Erythroblast (primary cell): Measurements from ENCODE around the gene MTG2.

ENCODE experiments used
- DNase-seq, 2 experiments: peaks; one replicate each; lab custom pipeline; 2025; lab: John Stamatoyannopoulos, UW
- GATA1 ChIP-seq: IDR thresholded peaks from 2 replicates; pipeline ENCODE4 v1.6.1; 2011; ENCODE audit warnings: low read depth, mild to moderate bottlenecking, control low read depth, low read length, moderate library complexity
- POLR2A ChIP-seq: IDR thresholded peaks from 2 replicates; pipeline ENCODE4 v1.6.1; 2011; ENCODE audit warnings: mild to moderate bottlenecking, low read length

Gene MTG2

DNA sequence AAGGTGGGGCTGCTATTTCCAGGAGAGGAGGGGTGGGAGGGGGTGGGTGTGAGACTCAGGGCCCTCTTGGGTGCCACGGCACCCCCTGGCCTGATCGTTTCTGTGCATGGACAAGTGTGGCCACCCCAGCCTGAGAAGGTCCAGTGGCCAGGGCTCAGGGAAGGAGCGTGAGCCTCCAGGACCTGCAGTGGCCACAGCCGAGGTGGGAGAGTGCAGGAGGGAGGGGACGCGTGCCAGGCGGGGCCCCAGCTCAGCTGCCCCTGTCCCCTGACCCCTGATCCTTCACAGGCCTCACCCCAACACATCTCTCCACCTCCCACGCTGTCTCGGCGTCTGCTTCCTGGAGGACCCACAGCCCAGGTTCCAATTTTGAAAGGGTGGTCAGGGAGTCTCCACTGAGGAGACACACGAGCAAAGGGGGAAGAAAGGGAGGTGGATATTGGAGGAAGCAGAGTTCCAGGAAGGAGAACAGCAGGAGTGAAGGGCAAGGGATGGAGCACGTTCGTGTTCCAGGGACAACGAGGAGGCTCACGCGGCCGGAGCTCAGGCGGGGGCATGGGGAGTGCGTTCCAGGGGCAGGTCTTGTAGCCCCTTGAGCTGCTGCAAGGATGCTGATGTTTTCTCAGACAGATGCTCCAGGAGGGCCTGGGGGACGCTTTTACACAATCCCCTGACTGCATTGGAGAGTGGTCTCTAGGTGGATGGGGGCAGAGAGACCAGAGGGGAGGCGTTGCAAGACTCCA lies 41.5 kb downstream of the MTG2 start:
- DNase-seq = no peak
- no peak for TF ChIP-seq POLR2A
- no peak for TF ChIP-seq GATA1

DNA sequence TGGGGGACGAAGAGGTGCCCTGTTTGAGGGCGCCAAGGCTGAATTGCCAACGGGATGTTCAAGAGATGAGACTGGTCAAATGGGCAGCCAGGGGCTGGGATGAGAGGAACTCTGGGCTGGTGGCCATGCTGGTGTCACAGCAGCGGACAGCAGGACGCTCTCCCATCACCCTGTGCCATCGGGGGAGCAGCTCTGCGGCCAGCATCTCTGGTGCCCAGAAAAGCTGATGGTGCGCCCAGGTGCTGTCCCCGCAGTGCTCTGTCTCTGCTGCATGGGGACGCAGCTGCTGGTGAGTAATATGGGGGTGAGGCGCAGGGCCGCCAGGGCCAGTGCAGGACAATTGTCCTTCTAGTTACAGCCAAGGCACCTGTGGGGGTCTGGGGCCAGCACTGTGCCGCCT lies 42.2 kb downstream of the MTG2 start:
- TF ChIP-seq POLR2A = no peak
- no peak for TF ChIP-seq GATA1
- DNase-seq = no peak

DNA sequence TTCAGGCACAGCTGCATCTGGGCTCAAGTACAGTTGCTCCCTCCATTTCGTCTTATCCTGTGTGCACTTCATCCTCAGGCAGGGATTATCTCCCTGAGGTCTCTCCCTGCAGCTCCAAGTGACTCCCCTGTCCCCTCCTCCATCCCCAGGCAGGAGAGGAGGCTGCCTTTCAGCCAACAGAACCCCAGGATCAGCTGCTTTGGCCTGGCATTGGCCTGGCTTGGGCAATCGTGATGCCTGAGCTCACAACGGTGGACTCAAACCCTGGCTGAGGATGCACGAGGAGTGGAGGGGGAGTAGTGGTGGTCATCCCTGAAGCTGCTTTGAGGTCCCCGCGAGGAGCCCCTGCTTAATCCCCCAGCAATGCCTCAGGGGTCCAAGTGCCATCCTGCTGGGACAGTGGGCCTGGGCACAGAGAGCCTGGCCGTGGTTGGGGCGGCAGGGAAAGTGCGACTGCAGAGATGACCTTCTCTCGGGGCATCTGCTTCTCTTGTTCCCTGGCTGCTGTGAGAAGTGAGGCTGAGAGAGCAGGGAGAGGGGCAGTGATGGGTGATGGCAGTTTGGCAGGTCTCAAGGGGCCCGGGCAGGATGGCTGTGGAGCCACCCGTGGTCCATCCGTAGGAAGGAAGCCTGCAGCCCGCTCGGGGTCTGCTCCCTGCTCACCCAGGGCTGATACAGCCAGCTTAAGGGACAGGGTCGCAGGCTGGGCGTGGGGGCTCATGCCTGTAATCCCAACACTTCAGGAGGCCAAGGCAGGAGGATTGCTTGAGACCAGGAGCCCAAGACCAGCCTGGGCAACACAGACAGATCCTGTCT lies 43.2 kb downstream of the MTG2 start:
- TF ChIP-seq POLR2A (no peak), GATA1 (no peak)

DNA sequence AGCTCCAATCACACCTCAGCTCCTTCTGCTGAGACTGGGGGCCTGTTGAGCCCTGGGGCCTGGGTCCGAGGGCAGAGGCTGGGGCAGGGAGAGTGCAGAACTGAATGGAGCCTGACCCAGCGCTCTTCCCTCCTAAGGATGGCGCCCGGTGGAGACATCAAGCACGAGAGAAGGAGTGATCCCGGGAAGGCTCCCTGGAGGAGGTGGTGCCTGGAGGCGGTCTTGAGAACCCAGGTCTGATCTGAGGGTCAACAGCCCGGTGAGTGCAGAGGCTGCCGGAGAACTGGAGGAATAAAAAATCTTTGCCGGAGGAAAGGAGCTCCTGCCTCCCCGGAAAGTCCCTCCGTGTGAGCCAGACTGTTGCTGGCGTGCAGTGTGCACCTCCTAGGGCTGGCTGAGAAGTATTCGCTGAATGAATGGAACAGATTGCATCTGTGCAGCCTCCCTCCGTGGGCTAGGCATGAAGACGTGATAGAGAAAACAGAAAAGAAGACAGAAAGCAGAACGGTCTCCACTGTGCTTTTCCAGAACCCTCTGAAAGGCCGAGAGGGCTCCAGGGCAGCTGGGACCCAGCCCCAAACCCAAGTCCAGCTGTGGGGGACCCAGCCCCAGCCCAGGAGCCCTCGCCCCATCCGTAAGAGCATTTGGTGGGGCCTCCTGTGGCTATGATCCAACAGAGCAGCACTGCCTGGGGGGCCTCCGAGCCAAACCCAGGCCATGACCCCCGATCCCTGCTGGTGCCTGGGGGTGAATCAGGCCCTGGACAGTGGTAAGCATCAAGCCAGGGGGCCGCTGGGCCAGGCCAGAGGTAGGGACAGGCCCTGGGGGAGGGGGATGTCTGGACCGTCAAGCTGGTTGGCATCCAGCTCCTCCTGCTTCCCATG lies 44.1 kb downstream of the MTG2 start:
- DNase-seq = no peak

More for the DNA sequence above, 43.2 kb downstream of the MTG2 start:
- DNase-seq = no peak

DNA sequence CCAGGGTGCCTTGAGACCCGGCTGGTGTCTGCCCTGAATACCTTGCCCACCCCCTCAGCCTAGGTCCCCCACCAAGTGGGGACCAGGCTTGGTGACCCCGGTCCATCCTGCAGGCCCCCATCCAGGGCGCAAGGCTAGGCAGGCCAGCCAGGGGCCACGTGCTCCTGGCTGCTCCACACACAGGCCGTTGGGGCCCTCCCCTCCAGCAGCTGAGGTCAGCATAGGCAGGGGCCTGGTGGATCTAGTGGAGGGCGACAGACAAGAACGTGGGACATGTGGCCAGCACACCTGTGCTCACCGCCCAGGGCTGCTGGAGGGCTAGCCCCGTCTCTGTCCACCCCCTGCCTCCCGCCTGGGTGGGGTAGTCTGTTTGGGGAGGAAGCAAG lies 44.8 kb downstream of the MTG2 start:
- DNase-seq = no peak
- TF ChIP-seq POLR2A = no peak
- TF ChIP-seq GATA1 = no peak

More for the DNA sequence above, 44.1 kb downstream of the MTG2 start:
- TF ChIP-seq GATA1 (no peak), POLR2A (no peak)

DNA sequence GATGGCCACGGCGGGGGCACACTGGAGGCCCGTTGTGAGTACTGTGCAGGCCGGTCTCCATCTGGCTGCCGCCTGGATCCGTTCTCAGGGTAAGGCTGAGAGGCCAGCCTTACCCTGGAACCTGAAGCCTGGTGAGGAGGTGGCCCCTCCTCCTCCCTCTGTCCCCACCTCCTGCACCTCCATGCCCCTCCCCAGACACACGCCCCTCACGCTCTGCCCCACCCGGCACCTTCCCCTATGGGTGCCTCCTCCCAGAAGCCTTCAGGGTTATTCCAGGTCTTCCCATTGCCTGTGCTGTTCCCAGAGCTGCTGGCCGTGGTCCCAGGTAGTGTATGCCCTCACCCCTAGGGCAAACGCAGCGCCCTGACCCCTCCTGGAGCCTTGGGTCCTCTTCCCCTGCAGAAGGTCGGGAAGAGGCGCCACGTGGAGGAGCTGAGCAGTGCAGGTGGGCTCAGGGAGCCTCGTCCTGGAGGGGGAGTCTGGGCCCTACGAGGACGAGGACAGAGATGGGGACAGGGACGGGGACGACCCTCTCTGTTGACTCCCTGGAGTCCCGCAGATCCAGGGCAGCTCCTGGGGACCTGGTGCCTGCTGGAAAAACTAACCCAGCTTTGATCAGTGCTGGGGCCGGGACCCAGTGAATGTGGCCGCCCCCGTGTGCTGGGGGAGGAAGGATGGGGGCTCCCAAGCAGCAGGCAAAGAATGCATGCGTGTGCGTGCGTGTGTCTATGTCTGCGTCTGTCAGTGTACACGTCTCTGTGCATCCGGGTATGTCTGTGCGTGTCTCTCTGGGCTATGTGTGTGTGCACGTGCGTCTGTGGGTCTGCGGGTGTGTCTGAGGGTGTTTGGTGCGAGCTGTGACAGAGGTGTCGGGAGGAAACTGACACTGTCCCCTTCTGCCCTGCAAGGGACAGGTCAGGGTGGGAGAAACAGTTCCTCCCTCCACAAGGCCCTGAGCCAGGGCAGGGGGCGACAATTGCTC lies 45.4 kb downstream of the MTG2 start:
- TF ChIP-seq GATA1 (no peak), POLR2A (no peak)
- no peak for DNase-seq

DNA sequence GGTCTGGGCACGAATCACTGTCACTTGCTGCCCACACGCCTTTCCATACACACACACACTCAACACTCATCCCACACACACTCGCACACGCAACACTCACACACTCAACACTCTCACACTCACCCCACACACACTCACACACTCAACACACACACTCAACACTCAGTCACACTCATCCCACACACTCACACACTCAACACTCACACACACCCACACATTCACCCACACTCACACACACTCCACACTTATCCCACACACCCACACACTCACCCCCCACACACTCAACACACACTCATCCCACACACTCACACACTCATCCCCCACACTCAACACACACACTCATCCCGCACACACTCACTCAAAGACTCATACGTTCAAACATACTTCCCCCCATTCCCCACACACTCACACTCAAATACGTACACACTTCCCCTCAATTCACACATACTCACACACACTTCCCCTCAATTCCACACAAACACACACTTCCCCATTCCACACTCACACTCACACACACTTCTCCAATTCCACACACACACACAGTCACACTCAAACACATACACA lies 46.2 kb downstream of the MTG2 start:
- TF ChIP-seq POLR2A = no peak
- DNase-seq = no peak

DNA sequence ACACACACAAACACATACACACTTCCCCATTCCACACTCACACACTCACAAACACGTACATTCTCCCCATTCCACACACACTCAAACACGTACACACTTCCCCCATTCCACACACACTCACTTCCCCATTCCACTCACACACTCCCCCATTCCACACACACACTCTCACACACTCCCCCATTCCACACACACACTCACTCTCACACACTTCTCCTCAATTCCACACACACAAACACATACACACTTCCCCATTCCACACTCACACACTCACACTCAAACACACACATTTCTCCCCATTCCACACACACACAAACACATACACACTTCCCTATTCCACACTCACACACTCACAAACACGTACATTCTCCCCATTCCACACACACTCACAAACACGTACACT lies 46.8 kb downstream of the MTG2 start:
- TF ChIP-seq GATA1 (no peak), POLR2A (no peak)

DNA sequence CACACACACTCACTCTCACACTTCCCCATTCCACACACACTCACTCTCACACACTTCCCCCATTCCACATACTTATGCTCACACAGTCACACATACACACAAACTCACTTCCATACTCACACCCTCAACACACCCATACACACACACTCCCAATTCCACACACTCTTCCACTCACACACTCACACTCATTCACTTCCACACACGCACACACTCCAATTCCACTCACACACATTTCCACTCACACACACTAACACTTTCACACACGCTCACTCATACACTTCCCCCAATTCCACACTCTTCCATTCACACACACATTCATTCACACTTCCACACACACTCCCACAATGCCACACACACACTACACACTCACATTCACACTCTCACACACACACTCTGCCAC lies 47.4 kb downstream of the MTG2 start:
- TF ChIP-seq GATA1 (no peak), POLR2A (no peak)
- no peak for DNase-seq

More for the DNA sequence above, 46.8 kb downstream of the MTG2 start:
- DNase-seq = no peak

DNA sequence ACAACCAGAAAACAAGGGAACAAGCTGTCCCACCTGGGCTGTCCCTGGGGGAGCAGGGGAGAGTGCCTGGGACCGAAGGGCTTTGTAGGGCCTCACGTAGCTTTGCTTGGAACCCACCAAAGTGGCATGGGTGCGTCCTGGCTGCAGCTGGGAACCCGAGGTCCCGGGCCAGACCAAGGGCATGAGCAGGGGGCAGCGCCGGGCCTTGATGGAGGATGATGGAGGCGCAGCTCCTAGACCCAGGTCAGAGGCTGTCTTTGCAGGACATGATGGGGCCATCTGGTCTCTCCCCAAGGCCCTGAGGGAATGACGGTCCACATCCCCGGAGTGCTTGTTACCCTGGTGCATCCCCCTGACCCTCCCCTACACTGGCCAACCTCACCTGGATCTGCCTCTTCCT lies 47.9 kb downstream of the MTG2 start:
- TF ChIP-seq GATA1 (no peak), POLR2A (no peak)
- DNase-seq = no peak

DNA sequence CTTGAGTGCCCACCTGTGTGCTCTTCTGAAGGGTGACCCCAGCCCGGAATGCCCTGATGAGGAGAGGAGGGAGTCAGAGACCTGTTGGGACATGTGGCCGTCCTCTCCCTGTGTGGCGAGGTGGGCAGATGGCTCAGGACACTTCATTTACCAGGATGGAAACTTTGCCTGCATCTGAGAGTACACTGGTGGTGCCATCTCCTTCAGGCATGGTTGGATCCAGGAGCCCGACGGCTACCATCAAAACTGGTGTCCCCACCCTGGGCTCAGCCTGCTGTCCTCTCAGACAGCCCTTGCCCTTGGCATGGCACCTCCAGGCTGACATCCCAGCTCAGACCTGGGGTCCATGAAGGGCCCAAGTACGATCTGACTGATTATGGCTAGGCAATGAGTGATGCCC lies 48.5 kb downstream of the MTG2 start:
- TF ChIP-seq POLR2A (no peak), GATA1 (no peak)
- no peak for DNase-seq

DNA sequence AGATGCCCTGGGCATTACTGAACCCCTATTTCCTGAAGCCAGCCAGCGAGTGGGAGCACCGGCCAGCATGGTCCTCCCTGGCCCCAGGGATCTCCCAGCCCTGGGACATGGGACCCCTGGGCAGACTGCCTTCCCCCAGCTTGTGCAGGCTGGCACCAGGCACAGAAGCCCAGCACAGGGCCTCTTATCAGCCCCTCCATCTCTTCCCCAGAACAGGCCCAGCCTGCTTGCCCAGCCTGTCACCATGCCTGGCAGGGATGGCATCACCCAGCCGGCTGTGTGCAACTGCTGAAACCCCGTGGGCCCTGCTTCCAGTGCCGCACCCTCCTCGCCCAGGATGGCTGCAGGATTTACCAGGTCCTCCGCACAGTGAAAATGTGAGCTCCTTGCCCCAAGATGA lies 49.4 kb downstream of the MTG2 start:
- TF ChIP-seq POLR2A (no peak), GATA1 (no peak)
- no peak for DNase-seq
